Liver (tissue), 9 donors: Measurements from ENCODE around the gene MARCHF6. TPM values are rescaled to one million over a fixed set of nuclear protein-coding genes. Genes with fewer than 3 reads are reported as not detected.

Experiments used
- DNase-seq: peaks from one replicate; pipeline ENCODE4 v3.0.0-alpha.2; 2017; ENCODE audit warnings: low spot score
- H3K27ac ChIP-seq, 2 donors: one replicate each; pipeline ENCODE4 v1.7.0; 2013; ENCODE audit warnings: inconsistent platforms in 2 of 2, low read length in 2 of 2, control low read depth in 1 of 2, low read depth in 1 of 2, mild to moderate bottlenecking in 1 of 2
- H3K27me3 ChIP-seq, 4 donors: one replicate each; pipeline versions ENCODE4 v1.6.1 to v1.7.0; 2013; ENCODE audit warnings: low read length in 3 of 4, inconsistent platforms in 1 of 4, mild to moderate bottlenecking in 1 of 4, moderate library complexity in 1 of 4; ENCODE audit not compliant: control insufficient read depth in 4 of 4, insufficient read depth in 4 of 4
- H3K36me3 ChIP-seq, 4 donors: one replicate each; pipeline versions ENCODE4 v1.6.1 to v1.7.0; 2013; ENCODE audit warnings: low read length in 3 of 4, mild to moderate bottlenecking in 3 of 4, low read depth in 1 of 4, moderate library complexity in 1 of 4; ENCODE audit not compliant: control insufficient read depth in 4 of 4, insufficient read depth in 3 of 4
- H3K4me1 ChIP-seq, 4 donors: one replicate each; pipeline versions ENCODE4 v1.6.1 to v1.7.0; 2013; ENCODE audit warnings: low read length in 3 of 4, mild to moderate bottlenecking in 3 of 4, moderate library complexity in 1 of 4; ENCODE audit not compliant: control insufficient read depth in 4 of 4, insufficient read depth in 4 of 4
- H3K4me3 ChIP-seq, 3 donors: one replicate each; pipeline versions ENCODE4 v1.6.1 to v1.7.0; 2013; ENCODE audit warnings: low read length in 3 of 3, control low read depth in 1 of 3, low read depth in 1 of 3, mild to moderate bottlenecking in 1 of 3
- H3K9ac ChIP-seq, 2 donors: one replicate each; pipeline ENCODE4 v1.7.0; 2013; ENCODE audit warnings: low read length in 2 of 2, mild to moderate bottlenecking in 2 of 2, moderate library complexity in 2 of 2, control low read depth in 1 of 2, low read depth in 1 of 2
- H3K9me3 ChIP-seq, 4 donors: one replicate each; pipeline versions ENCODE4 v1.6.1 to v1.7.0; 2013; ENCODE audit warnings: low read length in 3 of 4; ENCODE audit not compliant: control insufficient read depth in 4 of 4
- EGR1 ChIP-seq, 2 donors: IDR thresholded peaks; 2 replicates each; pipeline ENCODE4 v1.6.1; 2016 to 2018; ENCODE audit warnings: antibody characterized with exemption in 2 of 2, low read depth in 2 of 2
- FOXA1 ChIP-seq: IDR thresholded peaks from 2 replicates; pipeline ENCODE4 v1.6.1; 2016; ENCODE audit warnings: antibody characterized with exemption
- FOXA2 ChIP-seq: IDR thresholded peaks from 2 replicates; pipeline ENCODE4 v1.6.1; 2016; ENCODE audit warnings: antibody characterized with exemption
- GABPA ChIP-seq, 2 donors: IDR thresholded peaks in 1 of 2; conservative IDR thresholded peaks in 1 of 2; 2 replicates each; pipeline ENCODE4 v1.6.1; 2016; ENCODE audit warnings: antibody characterized with exemption in 2 of 2, mild to moderate bottlenecking in 1 of 2, moderate library complexity in 1 of 2
- HNF4A ChIP-seq, 2 donors: conservative IDR thresholded peaks; 2 replicates each; pipeline ENCODE4 v1.6.1; 2016; ENCODE audit warnings: antibody characterized with exemption in 2 of 2, mild to moderate bottlenecking in 2 of 2
- HNF4G ChIP-seq: IDR thresholded peaks from 2 replicates; pipeline ENCODE4 v1.6.1; 2016; ENCODE audit warnings: antibody characterized with exemption
- MAX ChIP-seq: IDR thresholded peaks from 2 replicates; pipeline ENCODE4 v1.6.1; 2016; ENCODE audit warnings: antibody characterized with exemption
- NR2F2 ChIP-seq: IDR thresholded peaks from 2 replicates; pipeline ENCODE4 v1.6.1; 2016; ENCODE audit warnings: antibody characterized with exemption
- RAD21 ChIP-seq, 2 donors: IDR thresholded peaks; 2 replicates each; pipeline ENCODE4 v1.6.1; 2016; ENCODE audit warnings: antibody characterized with exemption in 2 of 2, mild to moderate bottlenecking in 2 of 2
- RXRA ChIP-seq, 2 donors: IDR thresholded peaks; 2 replicates each; pipeline ENCODE4 v1.6.1; 2017 to 2018; ENCODE audit warnings: antibody characterized with exemption in 2 of 2, mild to moderate bottlenecking in 1 of 2
- SP1 ChIP-seq: IDR thresholded peaks from 2 replicates; pipeline ENCODE4 v1.6.1; 2018; ENCODE audit warnings: antibody characterized with exemption, mild to moderate bottlenecking
- YY1 ChIP-seq: IDR thresholded peaks from 2 replicates; pipeline ENCODE4 v1.6.1; 2016; ENCODE audit warnings: antibody characterized with exemption, mild to moderate bottlenecking
- WGBS: extraction: QIAGEN DNeasy Blood & Tissue Kit; methylation state at CpG from one replicate; pipeline ENCODE4 v1.1.7; 2013; 5-methylcytosine and 5-hydroxymethylcytosine counted together
- polyA plus RNA-seq, 2 donors: library from polyadenylated mRNA; stranded (reverse) in 1 of 2; unstranded in 1 of 2; fragments of 200-250 nt in 1 of 2; fragments of >200 nt in 1 of 2; fragmentation: Nextera tagmentation in 1 of 2; extraction: Ambion mirVana in 1 of 2; gene quantifications; one replicate each; pipeline versions ENCODE4 v1.2.1 to v1.2.3, GENCODE V29; 2013 to 2015
- total RNA-seq, 2 donors: library from RNA; depleted of rRNA; stranded (reverse); fragments of >200 nt; gene quantifications; one replicate each; pipeline ENCODE4 v1.2.3, GENCODE V29; 2014
- TF ChIP-seq, protein P1 (sequence below): IDR thresholded peaks from 2 replicates; pipeline ENCODE4 v1.6.1; 2016; ENCODE audit warnings: antibody characterized with exemption, mild to moderate bottlenecking
- TF ChIP-seq, protein P2 (sequence below): fragments of 150-350 bp; IDR thresholded peaks from 2 replicates; pipeline ENCODE4 v1.5.1; 2017; ENCODE audit warnings: improper control_type of control experiment, low read depth, low read length; ENCODE audit not compliant: missing input control
- TF ChIP-seq, protein P3 (sequence below): IDR thresholded peaks from 2 replicates; pipeline ENCODE4 v1.6.1; 2016; ENCODE audit warnings: antibody characterized with exemption
- donor health status: healthy.
- donor health status: healthy.
- donor health status: healthy.
- donor health status: healthy.
- donor health status: healthy.

Gene MARCHF6
- total and polyA plus RNA-seq, 4 donors = 20.6 to 77.7 (median 62.4) TPM

DNA sequence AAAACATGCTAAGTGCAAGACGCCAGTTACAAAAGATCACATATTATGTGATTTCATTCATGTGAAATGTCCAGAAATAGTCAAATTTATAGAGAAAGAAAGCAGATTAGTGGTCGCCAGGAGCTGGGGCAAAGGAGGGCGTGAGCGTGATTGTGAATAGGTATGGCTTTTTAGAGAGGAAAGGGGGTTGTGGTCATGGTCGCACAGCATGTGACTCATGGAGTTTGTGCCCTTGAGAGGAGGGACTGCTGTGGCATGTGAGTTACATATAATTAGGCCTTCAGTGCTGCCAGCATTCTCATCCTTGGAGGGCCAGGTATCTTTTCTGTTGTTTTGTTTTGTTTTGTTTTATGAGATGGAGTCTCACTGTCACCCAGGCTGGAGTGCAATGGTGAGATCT is 21.2 kb upstream of the MARCHF6 start:
- 92% methylated on average over 5 of the region's 5 CpGs for WGBS
- TF ChIP-seq FOXA2 (no peak), SP1 (no peak), YY1 (no peak), MAX (no peak), FOXA1 (no peak), RXRA (IDR thresholded peaks at IDR 0.05) (no peak), RAD21 (IDR thresholded peaks at IDR 0.05) (no peak), HNF4G (no peak), EGR1 (IDR thresholded peaks at IDR 0.05; ENCODE audit: low read depth in 2 of 2) (no peak), NR2F2 (no peak), HNF4A (conservative IDR thresholded peaks at IDR 0.05) (no peak), GABPA (IDR thresholded peaks at IDR 0.05 in 1 of 2, conservative IDR thresholded peaks at IDR 0.05 in 1 of 2) (no peak)
- TF ChIP-seq, protein P1, sequence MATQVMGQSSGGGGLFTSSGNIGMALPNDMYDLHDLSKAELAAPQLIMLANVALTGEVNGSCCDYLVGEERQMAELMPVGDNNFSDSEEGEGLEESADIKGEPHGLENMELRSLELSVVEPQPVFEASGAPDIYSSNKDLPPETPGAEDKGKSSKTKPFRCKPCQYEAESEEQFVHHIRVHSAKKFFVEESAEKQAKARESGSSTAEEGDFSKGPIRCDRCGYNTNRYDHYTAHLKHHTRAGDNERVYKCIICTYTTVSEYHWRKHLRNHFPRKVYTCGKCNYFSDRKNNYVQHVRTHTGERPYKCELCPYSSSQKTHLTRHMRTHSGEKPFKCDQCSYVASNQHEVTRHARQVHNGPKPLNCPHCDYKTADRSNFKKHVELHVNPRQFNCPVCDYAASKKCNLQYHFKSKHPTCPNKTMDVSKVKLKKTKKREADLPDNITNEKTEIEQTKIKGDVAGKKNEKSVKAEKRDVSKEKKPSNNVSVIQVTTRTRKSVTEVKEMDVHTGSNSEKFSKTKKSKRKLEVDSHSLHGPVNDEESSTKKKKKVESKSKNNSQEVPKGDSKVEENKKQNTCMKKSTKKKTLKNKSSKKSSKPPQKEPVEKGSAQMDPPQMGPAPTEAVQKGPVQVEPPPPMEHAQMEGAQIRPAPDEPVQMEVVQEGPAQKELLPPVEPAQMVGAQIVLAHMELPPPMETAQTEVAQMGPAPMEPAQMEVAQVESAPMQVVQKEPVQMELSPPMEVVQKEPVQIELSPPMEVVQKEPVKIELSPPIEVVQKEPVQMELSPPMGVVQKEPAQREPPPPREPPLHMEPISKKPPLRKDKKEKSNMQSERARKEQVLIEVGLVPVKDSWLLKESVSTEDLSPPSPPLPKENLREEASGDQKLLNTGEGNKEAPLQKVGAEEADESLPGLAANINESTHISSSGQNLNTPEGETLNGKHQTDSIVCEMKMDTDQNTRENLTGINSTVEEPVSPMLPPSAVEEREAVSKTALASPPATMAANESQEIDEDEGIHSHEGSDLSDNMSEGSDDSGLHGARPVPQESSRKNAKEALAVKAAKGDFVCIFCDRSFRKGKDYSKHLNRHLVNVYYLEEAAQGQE = no peak
- TF ChIP-seq, protein P2, sequence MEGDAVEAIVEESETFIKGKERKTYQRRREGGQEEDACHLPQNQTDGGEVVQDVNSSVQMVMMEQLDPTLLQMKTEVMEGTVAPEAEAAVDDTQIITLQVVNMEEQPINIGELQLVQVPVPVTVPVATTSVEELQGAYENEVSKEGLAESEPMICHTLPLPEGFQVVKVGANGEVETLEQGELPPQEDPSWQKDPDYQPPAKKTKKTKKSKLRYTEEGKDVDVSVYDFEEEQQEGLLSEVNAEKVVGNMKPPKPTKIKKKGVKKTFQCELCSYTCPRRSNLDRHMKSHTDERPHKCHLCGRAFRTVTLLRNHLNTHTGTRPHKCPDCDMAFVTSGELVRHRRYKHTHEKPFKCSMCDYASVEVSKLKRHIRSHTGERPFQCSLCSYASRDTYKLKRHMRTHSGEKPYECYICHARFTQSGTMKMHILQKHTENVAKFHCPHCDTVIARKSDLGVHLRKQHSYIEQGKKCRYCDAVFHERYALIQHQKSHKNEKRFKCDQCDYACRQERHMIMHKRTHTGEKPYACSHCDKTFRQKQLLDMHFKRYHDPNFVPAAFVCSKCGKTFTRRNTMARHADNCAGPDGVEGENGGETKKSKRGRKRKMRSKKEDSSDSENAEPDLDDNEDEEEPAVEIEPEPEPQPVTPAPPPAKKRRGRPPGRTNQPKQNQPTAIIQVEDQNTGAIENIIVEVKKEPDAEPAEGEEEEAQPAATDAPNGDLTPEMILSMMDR = no peak
- TF ChIP-seq, protein P3, sequence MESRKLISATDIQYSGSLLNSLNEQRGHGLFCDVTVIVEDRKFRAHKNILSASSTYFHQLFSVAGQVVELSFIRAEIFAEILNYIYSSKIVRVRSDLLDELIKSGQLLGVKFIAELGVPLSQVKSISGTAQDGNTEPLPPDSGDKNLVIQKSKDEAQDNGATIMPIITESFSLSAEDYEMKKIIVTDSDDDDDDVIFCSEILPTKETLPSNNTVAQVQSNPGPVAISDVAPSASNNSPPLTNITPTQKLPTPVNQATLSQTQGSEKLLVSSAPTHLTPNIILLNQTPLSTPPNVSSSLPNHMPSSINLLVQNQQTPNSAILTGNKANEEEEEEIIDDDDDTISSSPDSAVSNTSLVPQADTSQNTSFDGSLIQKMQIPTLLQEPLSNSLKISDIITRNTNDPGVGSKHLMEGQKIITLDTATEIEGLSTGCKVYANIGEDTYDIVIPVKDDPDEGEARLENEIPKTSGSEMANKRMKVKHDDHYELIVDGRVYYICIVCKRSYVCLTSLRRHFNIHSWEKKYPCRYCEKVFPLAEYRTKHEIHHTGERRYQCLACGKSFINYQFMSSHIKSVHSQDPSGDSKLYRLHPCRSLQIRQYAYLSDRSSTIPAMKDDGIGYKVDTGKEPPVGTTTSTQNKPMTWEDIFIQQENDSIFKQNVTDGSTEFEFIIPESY = no peak
- H3K27ac ChIP-seq = peak overlapping the region; percentile 87 to 92

More for the DNA sequence above, 21.2 kb upstream of the MARCHF6 start:
- no peak overlapping the region for H3K4me3 ChIP-seq
- no peaks in the 10 kb centered on the region for H3K36me3 ChIP-seq
- H3K4me1 ChIP-seq = peaks cover 13 to 56% (median 41%) of the 10 kb centered on the region in 4 donors
- peak overlapping the region; percentile 1 to 6 for H3K9ac ChIP-seq
- no peak for DNase-seq
- no peaks in the 10 kb centered on the region for H3K27me3 ChIP-seq
- no peaks in the 10 kb centered on the region for H3K9me3 ChIP-seq
